ENCODE measurements around the gene CDK6.

The CDK6 gene

GRCh38 chr7:92833766-92834506, 2.4 kb downstream of the CDK6 start:
- peak overlapping the region; percentile 73 for H3K9ac ChIP-seq (ENCODE audit: low read depth, low read length)
- H2AFZ ChIP-seq (ENCODE audit: low read depth, low read length): peak overlapping the region; percentile 31
- peaks cover 100% of the 10 kb centered on the region for H3K79me2 ChIP-seq (ENCODE audit: insufficient read depth, low read length)
- peak overlapping the region; percentile 94 for H3K27ac ChIP-seq (ENCODE audit: low read length)
- H3K36me3 ChIP-seq (ENCODE audit: insufficient read depth, low read length): peaks cover 46% of the 10 kb centered on the region
- TF ChIP-seq EZH2 (IDR thresholded peaks at IDR 0.05; ENCODE audit: borderline replicate concordance, low read depth, low read length, severe bottlenecking) (no peak), CTCF (IDR thresholded peaks at IDR 0.05; ENCODE audit: borderline replicate concordance, extremely low read depth, low read length, poor library complexity, severe bottlenecking) (peak; percentile 53)
- peak; percentile 59 for ATAC-seq (ENCODE audit: insufficient read depth, low read depth)
- H4K20me1 ChIP-seq (ENCODE audit: insufficient read depth, low read length): peaks cover 21% of the 10 kb centered on the region; the same call in 1 of the 2 replicates
- peak; percentile 91 for DNase-seq
- no peaks in the 10 kb centered on the region for H3K9me3 ChIP-seq (ENCODE audit: insufficient read depth, low read length, severe bottlenecking)
- no peaks in the 10 kb centered on the region for H3K27me3 ChIP-seq (ENCODE audit: insufficient read depth, low read length, poor library complexity)
- H3K4me2 ChIP-seq (ENCODE audit: insufficient read depth, low read length): peak overlapping the region; percentile 68
- H3K4me1 ChIP-seq (ENCODE audit: insufficient read depth, low read length): peaks cover 47% of the 10 kb centered on the region
- peak overlapping the region; percentile 40 to 71 for H3K4me3 ChIP-seq (ENCODE audit: low read depth in 1 of 2, low read length in 2 of 2)

GRCh38 chr7:92833024-92833765, 3.2 kb downstream of the CDK6 start:
- Histone ChIP-seq H3K27me3 (ENCODE audit: insufficient read depth, low read length, poor library complexity) (no peaks in the 10 kb centered on the region), H3K4me3 (ENCODE audit: low read depth in 1 of 2, low read length in 2 of 2) (peak overlapping the region; percentile 40 to 71), H2AFZ (ENCODE audit: low read depth, low read length) (peak overlapping the region; percentile 31), H3K36me3 (ENCODE audit: insufficient read depth, low read length) (peaks cover 52% of the 10 kb centered on the region), H3K79me2 (ENCODE audit: insufficient read depth, low read length) (peaks cover 100% of the 10 kb centered on the region), H4K20me1 (ENCODE audit: insufficient read depth, low read length) (peaks cover 21% of the 10 kb centered on the region; the same call in 1 of the 2 replicates), H3K4me1 (ENCODE audit: insufficient read depth, low read length) (peaks cover 47% of the 10 kb centered on the region), H3K9me3 (ENCODE audit: insufficient read depth, low read length, severe bottlenecking) (no peaks in the 10 kb centered on the region), H3K4me2 (ENCODE audit: insufficient read depth, low read length) (peak overlapping the region; percentile 68), H3K9ac (ENCODE audit: low read depth, low read length) (peak overlapping the region; percentile 73), H3K27ac (ENCODE audit: low read length) (peak overlapping the region; percentile 94)
- DNase-seq: peak; percentile 86
- peak; percentile 37 for ATAC-seq (ENCODE audit: insufficient read depth, low read depth)
- TF ChIP-seq CTCF (IDR thresholded peaks at IDR 0.05; ENCODE audit: borderline replicate concordance, extremely low read depth, low read length, poor library complexity, severe bottlenecking) (peak; percentile 90), EZH2 (IDR thresholded peaks at IDR 0.05; ENCODE audit: borderline replicate concordance, low read depth, low read length, severe bottlenecking) (no peak)

GRCh38 chr7:92832534-92833023, 3.8 kb downstream of the CDK6 start:
- ATAC-seq (ENCODE audit: insufficient read depth, low read depth): no peak
- peak overlapping the region; percentile 94 for H3K27ac ChIP-seq (ENCODE audit: low read length)
- no peaks in the 10 kb centered on the region for H3K27me3 ChIP-seq (ENCODE audit: insufficient read depth, low read length, poor library complexity)
- DNase-seq: no peak
- peaks cover 46% of the 10 kb centered on the region for H3K4me1 ChIP-seq (ENCODE audit: insufficient read depth, low read length)
- no peak for TF ChIP-seq CTCF (IDR thresholded peaks at IDR 0.05; ENCODE audit: borderline replicate concordance, extremely low read depth, low read length, poor library complexity, severe bottlenecking)
- TF ChIP-seq EZH2 (IDR thresholded peaks at IDR 0.05; ENCODE audit: borderline replicate concordance, low read depth, low read length, severe bottlenecking): no peak
- no peaks in the 10 kb centered on the region for H3K9me3 ChIP-seq (ENCODE audit: insufficient read depth, low read length, severe bottlenecking)
- H4K20me1 ChIP-seq (ENCODE audit: insufficient read depth, low read length): peaks cover 23% of the 10 kb centered on the region; the same call in 1 of the 2 replicates
- H3K36me3 ChIP-seq (ENCODE audit: insufficient read depth, low read length): peaks cover 57% of the 10 kb centered on the region
- peak overlapping the region; percentile 68 for H3K4me2 ChIP-seq (ENCODE audit: insufficient read depth, low read length)
- peaks cover 100% of the 10 kb centered on the region for H3K79me2 ChIP-seq (ENCODE audit: insufficient read depth, low read length)
- H2AFZ ChIP-seq (ENCODE audit: low read depth, low read length): peak overlapping the region; percentile 11; the same call in 1 of the 2 replicates
- H3K9ac ChIP-seq (ENCODE audit: low read depth, low read length): peak overlapping the region; percentile 73
- H3K4me3 ChIP-seq (ENCODE audit: low read depth in 1 of 2, low read length in 2 of 2): peak overlapping the region; percentile 40 to 71
